ENCODE data around the gene SLC34A3.
A peak's percentile ranks its signal among the peaks of the same experiment; 100 is the strongest.
"Not testable (repeated sequence)": the region's sequence is repeated elsewhere in the genome, so short reads cannot be mapped to it uniquely, and the experiment has no call there.

SLC34A3 gene

GRCh38 chr9:137235424-137236237, 4.9 kb downstream of the SLC34A3 start:
- TF ChIP-seq CTCF (IDR thresholded peaks at IDR 0.05; ENCODE audit: low read depth, low read length, missing control alignments), result peak; percentile 19
- no peak for DNase-seq (ENCODE audit: low read depth)

GRCh38 chr9:137236238-137236935, 5.7 kb downstream of the SLC34A3 start:
- DNase-seq (ENCODE audit: low read depth), result peak; percentile 50
- 0 out of 2 replicates have a peak overlapping the region, but pooled peaks have one; percentile 20 for H3K4me3 ChIP-seq (ENCODE audit: low read depth, low read length)
- peak; percentile 94 for TF ChIP-seq CTCF (IDR thresholded peaks at IDR 0.05; ENCODE audit: low read depth, low read length, missing control alignments)

More at GRCh38 chr9:137235424-137236237, 4.9 kb downstream of the SLC34A3 start:
- H3K4me3 ChIP-seq (ENCODE audit: low read depth, low read length), result no peak overlapping the region

- 0 out of 2 replicates have a peak overlapping the region, but pooled peaks have one; percentile 20 for H3K4me3 ChIP-seq (ENCODE audit: low read depth, low read length)
- no peak for DNase-seq (ENCODE audit: low read depth)
These were observed 6.3 kb downstream of the SLC34A3 start for GRCh38 chr9:137236936-137237421.

GRCh38 chr9:137237759-137238726, 7.3 kb downstream of the SLC34A3 start:
- H3K4me3 ChIP-seq (ENCODE audit: low read depth, low read length), result no peak overlapping the region
- DNase-seq (ENCODE audit: low read depth), result no peak
- no peak for TF ChIP-seq CTCF (IDR thresholded peaks at IDR 0.05; ENCODE audit: low read depth, low read length, missing control alignments)

More at GRCh38 chr9:137236936-137237421, 6.3 kb downstream of the SLC34A3 start:
- TF ChIP-seq CTCF (IDR thresholded peaks at IDR 0.05; ENCODE audit: low read depth, low read length, missing control alignments), result no peak

- peak overlapping the region; percentile 76 for H3K4me3 ChIP-seq (ENCODE audit: low read depth, low read length)
- DNase-seq (ENCODE audit: low read depth), result not testable (repeated sequence)
These were observed 9.0 kb downstream of the SLC34A3 start for GRCh38 chr9:137239541-137240200.

GRCh38 chr9:137240318-137240840, 9.7 kb downstream of the SLC34A3 start:
- no peak for TF ChIP-seq CTCF (IDR thresholded peaks at IDR 0.05; ENCODE audit: low read depth, low read length, missing control alignments)
- peak overlapping the region; percentile 76 for H3K4me3 ChIP-seq (ENCODE audit: low read depth, low read length)
- DNase-seq (ENCODE audit: low read depth), result no peak

All from GM12864 (cell line).